GM12864 (cell line): ENCODE measurements around the gene OSCAR.

Source experiments
- DNase-seq: peaks from one replicate; pipeline ENCODE4 v3.0.0-alpha.2; 2011; ENCODE audit warnings: low read depth
- H3K4me3 ChIP-seq: 2 replicates; pipeline ENCODE4 v1.5.1; 2011; ENCODE audit warnings: mild to moderate bottlenecking, low read depth, low read length, control low read depth
- TF ChIP-seq, protein P1 (sequence below): IDR thresholded peaks from 2 replicates; pipeline ENCODE4 v1.5.1; 2011; ENCODE audit warnings: low read depth, mild to moderate bottlenecking, moderate library complexity, low read length, control low read depth, inconsistent platforms; ENCODE audit errors: missing control alignments

Gene OSCAR

GRCh38 chr19:54109651-54110050 lies 9.0 kb upstream of the OSCAR start:
- H3K4me3 ChIP-seq, result no peak overlapping the region
- DNase-seq, result no peak
- TF ChIP-seq, protein P1, sequence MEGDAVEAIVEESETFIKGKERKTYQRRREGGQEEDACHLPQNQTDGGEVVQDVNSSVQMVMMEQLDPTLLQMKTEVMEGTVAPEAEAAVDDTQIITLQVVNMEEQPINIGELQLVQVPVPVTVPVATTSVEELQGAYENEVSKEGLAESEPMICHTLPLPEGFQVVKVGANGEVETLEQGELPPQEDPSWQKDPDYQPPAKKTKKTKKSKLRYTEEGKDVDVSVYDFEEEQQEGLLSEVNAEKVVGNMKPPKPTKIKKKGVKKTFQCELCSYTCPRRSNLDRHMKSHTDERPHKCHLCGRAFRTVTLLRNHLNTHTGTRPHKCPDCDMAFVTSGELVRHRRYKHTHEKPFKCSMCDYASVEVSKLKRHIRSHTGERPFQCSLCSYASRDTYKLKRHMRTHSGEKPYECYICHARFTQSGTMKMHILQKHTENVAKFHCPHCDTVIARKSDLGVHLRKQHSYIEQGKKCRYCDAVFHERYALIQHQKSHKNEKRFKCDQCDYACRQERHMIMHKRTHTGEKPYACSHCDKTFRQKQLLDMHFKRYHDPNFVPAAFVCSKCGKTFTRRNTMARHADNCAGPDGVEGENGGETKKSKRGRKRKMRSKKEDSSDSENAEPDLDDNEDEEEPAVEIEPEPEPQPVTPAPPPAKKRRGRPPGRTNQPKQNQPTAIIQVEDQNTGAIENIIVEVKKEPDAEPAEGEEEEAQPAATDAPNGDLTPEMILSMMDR, result no peak

DNA sequence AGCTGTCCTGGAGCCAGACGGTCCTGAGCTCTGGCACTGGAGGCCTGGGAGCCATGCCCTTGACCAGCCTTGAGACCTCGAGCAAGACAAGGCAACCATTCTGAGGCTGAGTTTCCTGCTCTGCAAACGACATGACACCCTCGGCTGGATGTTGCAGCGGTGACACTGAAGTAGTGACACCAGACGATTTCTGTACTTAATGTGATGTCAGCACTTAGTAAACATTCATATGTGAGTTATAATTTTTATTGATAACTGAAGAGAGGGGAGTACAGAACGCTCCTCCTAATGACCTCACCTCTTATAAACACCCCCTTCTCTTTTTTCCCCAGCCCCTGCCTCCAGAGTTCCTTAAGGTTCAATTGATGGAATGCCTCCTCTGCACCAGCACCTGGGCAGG lies 7.9 kb upstream of the OSCAR start:
- no peak for DNase-seq

DNA sequence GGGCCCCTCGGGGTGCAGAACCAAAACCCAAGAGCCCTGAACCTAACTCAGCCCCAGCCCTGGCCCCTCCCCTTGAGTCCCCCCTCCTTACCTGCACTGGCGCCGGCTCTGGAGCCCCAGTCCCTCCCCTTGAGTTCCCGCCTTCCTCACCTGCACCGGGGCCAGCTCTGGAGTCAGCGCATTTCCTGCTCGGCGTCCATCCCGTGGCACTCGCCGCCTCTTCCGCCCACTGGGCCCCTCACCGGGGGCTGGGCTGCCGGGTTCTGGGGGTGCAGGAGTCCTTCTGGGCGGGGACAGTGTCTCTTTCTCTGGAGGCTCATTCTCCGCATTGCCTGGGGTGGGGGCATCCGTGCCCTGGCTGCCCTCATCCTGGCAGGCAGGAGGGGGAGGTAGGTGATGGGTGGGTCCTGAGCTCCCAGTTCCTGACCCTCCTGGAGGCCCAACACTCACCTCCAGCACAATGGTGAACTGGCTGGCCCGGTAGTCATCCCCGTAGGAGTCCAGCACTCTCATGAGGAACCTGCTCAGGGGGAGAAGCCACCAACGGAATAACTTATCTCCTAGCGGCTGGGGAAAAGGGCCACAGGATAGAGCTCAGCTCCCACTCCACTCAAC lies 7.4 kb upstream of the OSCAR start:
- TF ChIP-seq, protein P1, result no peak
- DNase-seq, result no peak
- H3K4me3 ChIP-seq, result no peak overlapping the region

More for the DNA sequence above, 7.9 kb upstream of the OSCAR start:
- H3K4me3 ChIP-seq, result no peak overlapping the region
- TF ChIP-seq, protein P1, result no peak

GRCh38 chr19:54106716-54107115 lies 6.1 kb upstream of the OSCAR start:
- DNase-seq, result no peak
- TF ChIP-seq, protein P1, result no peak
- no peak overlapping the region for H3K4me3 ChIP-seq

GRCh38 chr19:54105796-54106195 lies 5.2 kb upstream of the OSCAR start:
- DNase-seq, result no peak
- no peak overlapping the region for H3K4me3 ChIP-seq
- TF ChIP-seq, protein P1, result no peak

DNA sequence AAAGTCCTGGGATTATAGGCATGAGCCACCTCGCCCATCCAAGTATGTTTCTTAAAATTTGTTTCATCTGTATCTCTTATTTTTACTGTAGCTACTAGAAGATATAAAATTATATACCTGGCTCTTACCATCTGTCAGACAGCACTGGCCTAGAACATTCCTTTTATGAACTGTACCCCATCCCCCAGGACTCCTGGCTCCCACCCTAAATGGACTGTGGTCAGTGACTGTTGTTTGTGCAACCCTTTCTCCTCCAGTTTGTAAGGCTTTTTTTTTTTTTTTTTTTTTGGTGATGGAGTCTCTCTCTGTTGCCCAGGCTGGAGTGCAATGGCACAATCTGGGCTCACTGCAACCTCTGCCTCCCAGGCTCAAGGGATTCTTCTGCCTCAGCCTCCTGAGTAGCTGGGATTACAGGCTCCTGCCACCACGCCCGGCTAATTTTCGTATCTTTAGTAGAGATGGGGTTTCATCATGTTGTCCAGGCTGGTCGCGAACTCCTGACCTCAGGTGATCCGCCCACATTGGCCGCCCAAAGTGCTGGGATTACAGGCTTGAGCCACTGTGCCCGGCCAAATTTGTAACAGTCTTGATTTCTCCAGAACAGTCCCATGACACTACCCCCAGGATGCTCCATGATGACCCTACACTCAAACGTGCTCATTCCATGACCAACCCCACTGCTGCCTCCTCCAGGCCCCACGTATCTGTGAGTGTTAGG lies 4.6 kb upstream of the OSCAR start:
- TF ChIP-seq, protein P1, result no peak
- H3K4me3 ChIP-seq, result no peak overlapping the region
- DNase-seq, result no peak
